Activated T-cell treated with anti-CD3 and anti-CD28 coated beads for 24 hours (primary cell): ENCODE measurements around the gene ECE1.

ENCODE experiments used
- DNase-seq: peaks from one replicate; pipeline ENCODE4 v3.0.0-alpha.2; 2020; ENCODE audit warnings: low read depth

The ECE1 gene

GRCh38 chr1:21308330-21308729 is 18.1 kb upstream of the ECE1 start:
- DNase-seq, result no peak

DNA sequence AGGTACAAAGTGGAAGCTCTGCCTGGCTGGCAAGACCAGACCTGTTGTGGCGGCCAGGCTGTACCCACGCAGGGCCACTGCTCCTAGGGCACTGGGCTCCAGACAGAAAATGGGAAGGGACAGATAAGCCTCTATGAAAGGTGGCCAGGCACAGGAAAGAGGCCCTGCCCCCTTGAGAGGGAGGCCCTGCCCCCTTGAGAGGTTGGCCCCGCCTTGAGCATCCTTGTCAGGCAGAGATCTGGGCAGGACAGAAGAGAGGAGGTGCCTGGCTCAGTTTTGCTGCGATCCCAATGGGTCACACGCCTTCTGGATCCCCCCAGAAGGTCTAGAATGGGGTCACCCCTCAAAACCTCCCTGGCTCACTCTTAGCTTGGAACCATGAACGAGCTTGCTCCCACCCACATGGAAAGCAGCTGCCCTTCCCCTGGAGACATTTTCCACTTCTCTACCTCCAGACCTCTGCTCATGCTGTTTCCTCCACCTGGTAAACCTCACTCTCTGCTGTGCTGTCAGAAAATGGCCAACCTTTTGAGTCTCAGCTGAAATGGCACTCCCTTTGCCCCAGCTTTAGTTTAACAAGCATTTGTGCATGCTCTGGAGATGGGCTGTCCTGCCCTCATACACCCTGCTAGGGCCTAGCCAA is 17.5 kb upstream of the ECE1 start:
- no peak for DNase-seq

DNA sequence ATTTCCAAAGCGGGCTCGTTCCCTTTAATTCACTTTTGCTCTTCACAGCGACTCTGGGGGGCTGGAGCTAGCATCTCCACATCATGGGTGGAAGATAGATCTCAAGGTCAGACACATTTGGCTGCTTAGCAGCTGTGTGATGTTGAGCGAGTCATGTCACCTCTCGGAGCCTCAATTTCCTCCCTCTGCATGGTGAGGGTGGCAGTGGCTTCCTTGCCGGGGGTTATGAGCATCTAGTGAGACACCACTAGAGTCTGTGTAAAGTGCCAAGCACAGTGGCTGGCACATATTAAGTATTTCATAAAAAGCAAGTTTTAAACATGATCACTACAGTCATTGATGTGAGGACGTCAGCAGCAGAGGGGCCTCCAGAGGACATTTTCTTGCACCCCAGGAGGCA is 16.9 kb upstream of the ECE1 start:
- DNase-seq, result no peak

DNA sequence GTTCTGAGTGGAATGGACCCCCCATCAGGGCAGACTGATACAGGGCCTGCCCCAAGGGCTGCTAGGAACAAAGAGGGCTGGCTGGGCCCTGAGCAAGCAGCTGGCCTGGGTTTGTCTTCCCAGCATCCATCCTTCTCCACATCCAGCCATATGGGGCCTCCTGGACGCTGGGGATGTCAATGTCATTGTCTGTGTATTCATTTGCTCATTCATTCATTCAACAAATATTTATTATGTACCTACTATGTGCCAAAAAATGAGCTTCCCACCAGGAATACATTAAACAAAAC is 15.6 kb upstream of the ECE1 start:
- DNase-seq, result no peak

DNA sequence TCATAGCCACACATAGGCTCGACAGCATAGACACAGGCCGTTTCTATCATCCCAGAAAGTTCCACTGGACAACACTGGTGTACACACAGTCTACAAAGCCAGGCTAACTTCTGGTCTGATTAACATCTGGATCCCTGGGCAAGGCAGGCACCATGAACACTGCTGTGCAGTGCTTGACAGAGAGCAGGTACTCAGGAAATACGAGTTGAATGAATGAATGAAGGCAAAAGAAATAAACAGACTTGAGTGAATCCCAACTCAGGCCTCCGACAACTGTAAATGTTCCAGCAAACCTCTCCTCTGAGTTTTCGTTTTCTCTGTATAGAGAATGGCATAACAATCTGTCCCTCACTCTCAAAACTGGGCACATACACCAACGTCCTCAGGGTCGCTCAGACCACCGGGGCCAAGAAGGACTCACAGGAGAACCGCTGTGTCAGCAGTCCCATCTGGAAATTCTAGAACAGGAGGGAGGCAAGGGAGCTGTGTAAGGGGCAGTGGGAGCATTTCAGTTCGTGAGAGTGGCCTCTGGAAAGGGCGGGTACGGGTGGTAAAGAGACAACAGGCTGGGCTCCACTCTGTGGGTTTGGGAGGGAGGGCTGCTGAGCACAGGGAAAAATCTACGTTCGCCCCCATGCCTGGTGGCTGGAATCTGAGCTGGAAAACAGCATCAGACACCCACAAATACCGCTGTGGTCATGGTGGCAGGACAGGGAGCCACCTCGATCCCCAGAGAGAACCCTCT is 15.1 kb upstream of the ECE1 start:
- DNase-seq, result no peak

GRCh38 chr1:21304488-21304887 is 14.2 kb upstream of the ECE1 start:
- DNase-seq, result no peak

GRCh38 chr1:21302747-21303715 is 12.8 kb upstream of the ECE1 start:
- DNase-seq, result no peak

GRCh38 chr1:21301794-21302440 is 11.7 kb upstream of the ECE1 start:
- no peak for DNase-seq

DNA sequence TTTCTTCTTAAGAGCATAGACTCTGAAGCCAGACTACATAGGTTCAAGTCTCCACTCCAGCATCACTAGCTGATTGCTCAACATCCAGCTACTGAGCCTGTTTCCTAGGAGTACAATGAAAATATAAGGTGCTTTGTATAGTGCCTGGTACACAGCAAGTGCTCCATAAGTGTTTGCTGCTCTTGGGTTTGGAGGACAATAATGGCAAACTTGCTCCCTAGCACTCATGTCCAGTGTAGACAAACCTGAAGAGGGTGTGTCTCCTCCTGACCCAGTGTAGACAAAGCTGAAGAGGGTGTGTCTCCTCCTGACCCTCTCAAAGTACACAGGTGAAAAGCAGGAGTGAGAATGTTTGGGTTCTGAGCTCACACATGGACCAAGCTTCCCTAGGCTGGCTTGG is 10.5 kb upstream of the ECE1 start:
- DNase-seq, result no peak

GRCh38 chr1:21299780-21300395 is 9.6 kb upstream of the ECE1 start:
- DNase-seq, result no peak

DNA sequence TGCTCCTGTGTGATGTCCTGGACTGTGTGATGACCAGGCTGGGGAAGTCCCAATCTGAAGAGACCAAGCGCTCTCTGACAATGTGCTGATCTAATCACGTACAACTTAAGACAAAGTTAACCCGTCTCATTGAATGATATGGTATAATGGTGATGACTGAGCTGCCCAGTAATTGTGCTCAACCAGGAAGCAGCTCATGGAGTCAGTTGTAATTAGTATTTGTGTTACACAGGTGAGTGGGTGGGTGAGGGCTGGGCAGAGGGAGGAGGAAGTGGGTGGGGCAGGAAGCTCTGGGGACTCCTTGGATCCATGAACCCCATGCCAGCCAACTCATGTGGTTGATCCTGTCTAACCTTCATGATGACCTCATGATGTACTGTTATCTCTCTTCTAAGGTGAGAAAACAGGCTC is 8.7 kb upstream of the ECE1 start:
- DNase-seq, result no peak

GRCh38 chr1:21297975-21298374 is 7.7 kb upstream of the ECE1 start:
- DNase-seq, result no peak

DNA sequence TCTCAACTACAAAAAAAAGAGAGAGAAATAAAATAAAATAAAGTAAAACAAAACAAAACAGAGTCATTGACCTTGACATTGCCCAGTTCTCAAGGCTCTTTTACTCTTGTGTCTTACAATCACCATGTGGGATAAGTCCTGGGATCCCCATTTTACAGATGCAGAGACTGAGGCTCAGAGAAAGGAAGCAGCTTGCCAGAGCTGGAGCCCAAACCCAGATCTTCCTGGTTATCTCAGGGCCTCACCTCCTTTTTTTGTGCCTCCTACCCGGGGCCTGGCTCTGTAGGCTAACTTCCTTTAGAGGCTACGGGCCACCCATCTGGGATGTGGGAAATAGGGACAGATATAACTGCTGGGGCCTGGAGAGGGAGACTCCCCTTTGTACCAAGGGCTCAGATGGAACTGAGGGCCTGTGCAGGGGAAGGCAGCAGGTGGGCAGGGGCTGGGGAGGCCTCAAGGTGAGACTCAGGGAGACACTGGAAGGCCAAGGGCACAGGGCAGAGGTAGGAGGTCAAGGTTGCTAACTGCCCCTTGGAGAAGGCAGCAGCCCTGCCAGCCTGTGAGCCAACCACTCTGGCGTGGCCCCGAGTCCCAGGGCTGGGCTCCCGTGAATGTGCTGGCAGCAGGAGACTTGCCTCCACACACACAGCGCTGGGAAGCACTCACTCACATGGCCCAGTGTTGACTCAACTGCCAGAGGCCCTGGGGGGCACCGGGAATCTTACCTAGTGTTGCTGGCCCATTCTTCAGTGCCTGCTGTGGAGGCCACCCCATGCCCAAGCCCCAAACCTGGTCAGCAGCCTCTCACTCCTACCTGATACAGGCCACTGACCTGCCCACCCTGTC is 6.5 kb upstream of the ECE1 start:
- no peak for DNase-seq

DNA sequence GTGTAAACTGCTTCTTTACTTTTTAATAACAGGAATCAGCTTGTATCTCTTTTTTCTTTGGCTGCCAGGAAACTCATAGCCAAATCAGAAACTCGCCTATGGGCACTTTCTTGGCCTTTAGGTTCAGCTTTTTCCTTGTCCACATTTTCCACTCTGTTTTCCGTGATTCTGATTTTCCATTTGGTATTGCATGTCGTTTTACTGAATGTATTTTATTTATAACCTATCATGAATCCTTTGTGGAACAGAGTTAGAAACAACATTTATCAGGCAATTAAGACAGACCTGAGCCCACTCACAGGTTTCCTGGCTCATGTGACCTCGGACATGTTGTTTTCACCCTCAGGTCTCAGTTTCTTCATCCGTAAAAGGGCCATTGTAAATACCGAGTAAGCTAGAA is 5.3 kb upstream of the ECE1 start:
- no peak for DNase-seq

- peak; percentile 44 for DNase-seq
Observed at GRCh38 chr1:21295002-21295401, 4.7 kb upstream of the ECE1 start.

GRCh38 chr1:21294266-21294989 is 4.2 kb upstream of the ECE1 start:
- DNase-seq, result peak; percentile 79

- DNase-seq, result peak; percentile 74
Observed at GRCh38 chr1:21293537-21294265, 3.4 kb upstream of the ECE1 start.

GRCh38 chr1:21292984-21293536 is 2.8 kb upstream of the ECE1 start:
- peak; percentile 49 for DNase-seq

DNA sequence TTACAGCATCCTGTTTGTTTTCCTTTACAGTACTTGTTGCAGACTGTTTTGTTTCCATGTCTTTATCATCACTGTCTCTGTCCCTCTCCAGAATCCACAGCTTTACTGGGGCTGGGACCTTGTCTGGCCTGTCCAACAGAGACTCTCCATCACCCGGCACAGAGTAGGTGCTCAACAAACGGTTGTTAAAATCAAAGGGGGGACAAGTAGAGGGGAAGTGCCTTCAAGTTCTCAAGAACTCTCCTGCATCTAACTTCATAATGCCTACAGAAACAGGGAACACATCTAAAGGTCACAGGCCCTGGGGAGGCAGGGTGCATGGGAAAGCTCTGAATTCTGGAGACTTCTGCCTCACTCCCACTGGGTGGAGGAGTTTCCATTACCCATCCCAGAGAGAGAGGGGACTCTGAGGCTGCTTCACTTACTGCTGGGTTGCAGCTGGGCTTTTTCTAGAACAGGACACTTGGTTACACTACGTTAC is 2.3 kb upstream of the ECE1 start:
- DNase-seq, result no peak
